Fibroblast of skin of abdomen (primary cell): ENCODE measurements around the gene DES.

Experiments
- DNase-seq: peaks from one replicate; pipeline ENCODE4 v3.0.0-alpha.2; 2013

Gene DES

GRCh38 chr2:219421323-219421722, 3.1 kb downstream of the DES start:
- DNase-seq, result no peak

GRCh38 chr2:219422952-219423534, 4.9 kb downstream of the DES start:
- DNase-seq, result no peak

GRCh38 chr2:219423652-219424377, 5.6 kb downstream of the DES start:
- no peak for DNase-seq

- DNase-seq, result no peak
These were observed 7.3 kb downstream of the DES start for GRCh38 chr2:219425238-219426067.

GRCh38 chr2:219426068-219426443, 7.9 kb downstream of the DES start:
- DNase-seq, result no peak

- no peak for DNase-seq
These were observed 8.5 kb downstream of the DES start for GRCh38 chr2:219426534-219427136.

- no peak for DNase-seq
These were observed 10.3 kb downstream of the DES start for GRCh38 chr2:219428469-219428868.

- no peak for DNase-seq
These were observed 11.9 kb downstream of the DES start for GRCh38 chr2:219429958-219430606.

GRCh38 chr2:219430633-219431615, 12.7 kb downstream of the DES start:
- peak; percentile 58 for DNase-seq

GRCh38 chr2:219433666-219434467, 15.7 kb downstream of the DES start:
- DNase-seq, result peak; percentile 77

GRCh38 chr2:219434468-219434717, 16.2 kb downstream of the DES start:
- no peak for DNase-seq

GRCh38 chr2:219434718-219435525, 16.7 kb downstream of the DES start, which contains the start of gene SPEG:
TSS of gene SPEG (plus strand) at chr2:219434843. CDS start at chr2:219434978, 135 bp downstream.
- DNase-seq, result no peak

- no peak for DNase-seq
These were observed 17.5 kb downstream of the DES start for GRCh38 chr2:219435701-219436100.

GRCh38 chr2:219436491-219436890, 18.3 kb downstream of the DES start:
- no peak for DNase-seq

GRCh38 chr2:219437141-219437540, 19.0 kb downstream of the DES start:
- no peak for DNase-seq

GRCh38 chr2:219437690-219438206, 19.6 kb downstream of the DES start:
- DNase-seq, result no peak

GRCh38 chr2:219438453-219438852, 20.3 kb downstream of the DES start:
- no peak for DNase-seq

- DNase-seq, result no peak
These were observed 21.3 kb downstream of the DES start for GRCh38 chr2:219439506-219439905.
